Ascending aorta (tissue), 2 donors: ENCODE measurements around the gene KLC3. TPM values are rescaled to one million over a fixed set of nuclear protein-coding genes. Genes with fewer than 3 reads are reported as not detected.
"Not testable (repeated sequence)": the region's sequence is repeated elsewhere in the genome, so short reads cannot be mapped to it uniquely, and the experiment has no call there.

Source experiments
- DNase-seq, 2 donors: peaks; one replicate each; pipeline ENCODE4 v3.0.0-alpha.2; 2019; ENCODE audit warnings: low spot score in 2 of 2
- H3K27ac ChIP-seq, 2 donors: fragments of 200-600 bp; sonication (generic); one replicate each; pipeline ENCODE4 v1.5.1; 2016 to 2017; ENCODE audit warnings: mild to moderate bottlenecking in 1 of 2
- H3K27me3 ChIP-seq: fragments of 200-600 bp; sonication (generic); one replicate; pipeline ENCODE4 v1.5.1; 2017
- H3K36me3 ChIP-seq, 2 donors: fragments of 200-600 bp; sonication (generic); one replicate each; pipeline ENCODE4 v1.5.1; 2016
- H3K4me1 ChIP-seq, 2 donors: fragments of 200-600 bp; sonication (generic); one replicate each; pipeline ENCODE4 v1.5.1; 2016 to 2017; ENCODE audit warnings: mild to moderate bottlenecking in 1 of 2
- H3K4me3 ChIP-seq, 2 donors: fragments of 200-600 bp; sonication (generic); one replicate each; pipeline ENCODE4 v1.5.1; 2016 to 2017; ENCODE audit warnings: mild to moderate bottlenecking in 1 of 2
- H3K9me3 ChIP-seq, 2 donors: fragments of 200-600 bp; sonication (generic); one replicate each; pipeline ENCODE4 v1.5.1; 2016
- CTCF ChIP-seq, 3 experiments: fragments of 200-600 bp in 2 of 3; fragments of 450-650 bp in 1 of 3; sonication (generic) in 2 of 3; IDR thresholded peaks; one replicate each; pipeline ENCODE4 v1.5.1; 2016 to 2019; ENCODE audit warnings: antibody characterized with exemption in 3 of 3, mild to moderate bottlenecking in 1 of 3, moderate library complexity in 1 of 3
- intact Hi-C: fragments of 100-400 bp; cut with DNase I; formaldehyde crosslinking; loops from one replicate; pipeline ENCODE4 v1.15.1; 2023
- total RNA-seq: library from RNA; depleted of rRNA; stranded (reverse); fragments of >200 nt; gene quantifications from one replicate; pipeline ENCODE4 v1.1.0, GENCODE V29; 2016

KLC3 gene
- total RNA-seq, 1 donor from 2014 or later, result not detected

GRCh38 chr19:45306518-45307027 is 34.0 kb upstream of the KLC3 start:
- TF ChIP-seq CTCF (IDR thresholded peaks at IDR 0.05), result no peak
- intact Hi-C loops, result no loop called here
- no peak for DNase-seq
- Histone ChIP-seq H3K27me3 (no peaks in the 10 kb centered on the region), H3K27ac (no peak overlapping the region), H3K4me3 (no peak overlapping the region), H3K36me3 (peaks cover 0 to 10% of the 10 kb centered on the region in 2 donors), H3K4me1 (no peaks in the 10 kb centered on the region), H3K9me3 (no peaks in the 10 kb centered on the region)

- TF ChIP-seq CTCF (IDR thresholded peaks at IDR 0.05), result no peak
- H3K4me1 ChIP-seq, result no peaks in the 10 kb centered on the region
- DNase-seq, result no peak
- H3K27ac ChIP-seq, result no peak overlapping the region
- no peak overlapping the region for H3K4me3 ChIP-seq
- peaks cover 0 to 4% of the 10 kb centered on the region in 2 donors for H3K36me3 ChIP-seq
- H3K9me3 ChIP-seq, result no peaks in the 10 kb centered on the region
- no peaks in the 10 kb centered on the region for H3K27me3 ChIP-seq
- intact Hi-C loops, result no loop called here
These were observed 33.2 kb upstream of the KLC3 start for GRCh38 chr19:45307361-45307760.

- H3K27me3 ChIP-seq, H3K4me3 ChIP-seq, H3K4me1 ChIP-seq, intact Hi-C loops, H3K27ac ChIP-seq, H3K9me3 ChIP-seq, H3K36me3 ChIP-seq, DNase-seq: not testable (repeated sequence)
These were observed 31.2 kb upstream of the KLC3 start for GRCh38 chr19:45309322-45309721.

GRCh38 chr19:45311621-45312020 is 28.9 kb upstream of the KLC3 start:
- TF ChIP-seq CTCF (IDR thresholded peaks at IDR 0.05), result no peak
- Histone ChIP-seq H3K36me3 (no peaks in the 10 kb centered on the region), H3K27me3 (no peaks in the 10 kb centered on the region), H3K9me3 (no peaks in the 10 kb centered on the region), H3K27ac (no peak overlapping the region), H3K4me3 (no peak overlapping the region), H3K4me1 (no peaks in the 10 kb centered on the region)
- DNase-seq, result no peak
- intact Hi-C loops, result no loop called here

GRCh38 chr19:45312285-45312684 is 28.3 kb upstream of the KLC3 start:
- DNase-seq, result not testable (repeated sequence)

GRCh38 chr19:45314708-45315245 is 25.8 kb upstream of the KLC3 start:
- H3K9me3 ChIP-seq, result no peaks in the 10 kb centered on the region
- no peak for TF ChIP-seq CTCF (IDR thresholded peaks at IDR 0.05)
- no peaks in the 10 kb centered on the region for H3K36me3 ChIP-seq
- intact Hi-C loops, result no loop called here
- H3K27me3 ChIP-seq, result no peaks in the 10 kb centered on the region
- H3K4me1 ChIP-seq, result no peaks in the 10 kb centered on the region
- no peak overlapping the region for H3K27ac ChIP-seq
- no peak for DNase-seq
- no peak overlapping the region for H3K4me3 ChIP-seq

More at GRCh38 chr19:45312285-45312684, 28.3 kb upstream of the KLC3 start:
- H3K36me3 ChIP-seq, H3K9me3 ChIP-seq, H3K27me3 ChIP-seq, intact Hi-C loops, H3K4me1 ChIP-seq, H3K27ac ChIP-seq, H3K4me3 ChIP-seq: not testable (repeated sequence)

- TF ChIP-seq CTCF (IDR thresholded peaks at IDR 0.05), result no peak
- Histone ChIP-seq H3K4me3 (no peak overlapping the region), H3K4me1 (no peaks in the 10 kb centered on the region), H3K27me3 (no peaks in the 10 kb centered on the region), H3K9me3 (no peaks in the 10 kb centered on the region), H3K27ac (no peak overlapping the region), H3K36me3 (no peaks in the 10 kb centered on the region)
- no peak for DNase-seq
- intact Hi-C loops, result no loop called here
These were observed 25.2 kb upstream of the KLC3 start for GRCh38 chr19:45315304-45315703.
